DND-41 (cell line): ENCODE results near the gene ARPIN.
"Not testable (repeated sequence)": the region's sequence is repeated elsewhere in the genome, so short reads cannot be mapped to it uniquely, and the experiment has no call there.

Source experiments
- CTCF ChIP-seq: IDR thresholded peaks from 2 replicates; pipeline ENCODE4 v1.5.1; 2012; ENCODE audit warnings: borderline replicate concordance, low read length, moderate library complexity, mild to moderate bottlenecking; ENCODE audit not compliant: poor library complexity, severe bottlenecking; ENCODE audit errors: extremely low read depth
- EZH2 ChIP-seq: IDR thresholded peaks from 3 replicates; pipeline ENCODE4 v1.6.1; 2012; ENCODE audit warnings: borderline replicate concordance, low read depth, mild to moderate bottlenecking, moderate library complexity, low read length, inconsistent platforms; ENCODE audit not compliant: severe bottlenecking

- not testable (repeated sequence) for TF ChIP-seq CTCF, EZH2
Observed at GRCh38 chr15:89869490-89869889, 43.3 kb downstream of the ARPIN start.
